Measurements from ENCODE around the gene COG2.
"Not testable (repeated sequence)": the region's sequence is repeated elsewhere in the genome, so short reads cannot be mapped to it uniquely, and the experiment has no call there.

The COG2 gene

GRCh38 chr1:230703679-230704385 is 61.6 kb downstream of the COG2 start:
- DNase-seq = no peak

GRCh38 chr1:230704830-230705229 is 62.5 kb downstream of the COG2 start:
- DNase-seq = no peak

GRCh38 chr1:230705289-230706019 is 63.2 kb downstream of the COG2 start:
- DNase-seq = no peak

- no peak for DNase-seq
These were observed 63.9 kb downstream of the COG2 start for GRCh38 chr1:230706020-230706699.

GRCh38 chr1:230706887-230707731 is 64.8 kb downstream of the COG2 start:
- no peak for DNase-seq

- no peak for DNase-seq
These were observed 65.7 kb downstream of the COG2 start for GRCh38 chr1:230707732-230708630.

- DNase-seq = no peak
These were observed 66.6 kb downstream of the COG2 start for GRCh38 chr1:230708631-230709580.

GRCh38 chr1:230709619-230710542 is 67.6 kb downstream of the COG2 start:
- no peak for DNase-seq

- DNase-seq = no peak
These were observed 68.2 kb downstream of the COG2 start for GRCh38 chr1:230710543-230710904.

GRCh38 chr1:230711245-230711644 is 69.0 kb downstream of the COG2 start:
- no peak for DNase-seq

GRCh38 chr1:230712470-230712942 is 70.2 kb downstream of the COG2 start:
- DNase-seq = no peak

GRCh38 chr1:230713138-230713537 is 70.9 kb downstream of the COG2 start:
- DNase-seq = no peak

GRCh38 chr1:230713547-230713914 is 71.2 kb downstream of the COG2 start:
- no peak for DNase-seq

GRCh38 chr1:230713915-230714764 is 71.9 kb downstream of the COG2 start, which contains the start of gene AGT:
AGT (minus strand) TSS chr1:230714122; CDS start chr1:230710823, 3,299 bp downstream.
- no peak for DNase-seq

GRCh38 chr1:230715510-230715909 is 73.2 kb downstream of the COG2 start:
- DNase-seq = no peak

- not testable (repeated sequence) for DNase-seq
These were observed 74.2 kb downstream of the COG2 start for GRCh38 chr1:230716453-230716852.

- no peak for DNase-seq
These were observed 75.0 kb downstream of the COG2 start for GRCh38 chr1:230717251-230717650.

- DNase-seq = not testable (repeated sequence)
These were observed 79.7 kb downstream of the COG2 start for GRCh38 chr1:230721849-230722522.

All from CD4-positive, alpha-beta T cell treated with Interleukin-21 for 1 hour (primary cell).